PC-3 (cell line): ENCODE measurements around the gene PRSS27. TPM values are rescaled to one million over a fixed set of nuclear protein-coding genes. Genes with fewer than 3 reads are reported as not detected.

Source experiments
- ATAC-seq: fragments of 200-7000 bp; cut with Tn5 transposase; 2 replicates; pipeline ENCODE4 v1.9.1; 2020; ENCODE audit warnings: mild to moderate bottlenecking, moderate library complexity
- BruUV-seq: library from RNA; stranded (reverse); fragments of 400-500 nt; replicated peaks from 2 replicates; lab custom pipeline; 2021; lab: Mats Ljungman, UMichigan
- CTCF ChIA-PET: fragments of 300-600 bp; sonication (Branson Sonifier 250); formaldehyde crosslinking; loops from one replicate; lab custom pipeline; 2022; ENCODE audit warnings: antibody characterized with exemption; lab: Charles Lee
- POLR2A ChIA-PET: fragments of 300-600 bp; sonication (Branson Sonifier 250); formaldehyde crosslinking; loops from one replicate; lab custom pipeline; 2022; ENCODE audit warnings: antibody characterized with exemption; ENCODE audit not compliant: unreplicated experiment; lab: Charles Lee
- DNase-seq: peaks from one replicate; pipeline ENCODE4 v3.0.0-alpha.2; 2015
- H2AFZ ChIP-seq: fragments of 300-600 bp; sonication (generic); 2 replicates; pipeline ENCODE4 v1.6.0; 2016; ENCODE audit warnings: antibody characterized with exemption, low read length
- H3F3A ChIP-seq: fragments of 300-600 bp; sonication (generic); one replicate; pipeline ENCODE4 v1.6.0; 2017; ENCODE audit warnings: antibody characterized with exemption, low read length, control low read depth, mild to moderate bottlenecking; ENCODE audit not compliant: unreplicated experiment
- H3K27ac ChIP-seq: fragments of 300-600 bp; sonication (generic); 2 replicates; pipeline ENCODE4 v1.5.1; 2016; ENCODE audit warnings: mild to moderate bottlenecking, low read length
- H3K27me3 ChIP-seq: fragments of 300-600 bp; sonication (generic); 2 replicates; pipeline ENCODE4 v1.6.1; 2016; ENCODE audit warnings: low read length, mixed read lengths
- H3K36me3 ChIP-seq: fragments of 300-600 bp; sonication (generic); 2 replicates; pipeline ENCODE4 v1.6.1; 2016; ENCODE audit warnings: low read depth, mixed run types, low read length, mixed read lengths
- H3K4me1 ChIP-seq: fragments of 300-600 bp; sonication (generic); 2 replicates; pipeline ENCODE4 v1.5.1; 2016; ENCODE audit warnings: low read length; ENCODE audit not compliant: insufficient read depth
- H3K4me2 ChIP-seq: fragments of 300-600 bp; sonication (generic); 2 replicates; pipeline ENCODE4 v1.6.0; 2016; ENCODE audit warnings: low read length
- H3K4me3 ChIP-seq: fragments of 300-600 bp; sonication (generic); 2 replicates; pipeline ENCODE4 v1.5.1; 2016; ENCODE audit warnings: mild to moderate bottlenecking, low read length, mixed read lengths
- H3K79me2 ChIP-seq: fragments of 300-600 bp; sonication (generic); 2 replicates; pipeline ENCODE4 v1.6.1; 2017; ENCODE audit warnings: low read length, mixed read lengths
- H3K9ac ChIP-seq: fragments of 300-600 bp; sonication (generic); 2 replicates; pipeline ENCODE4 v1.6.0; 2016; ENCODE audit warnings: mild to moderate bottlenecking, low read length
- H3K9me2 ChIP-seq: fragments of 300-600 bp; sonication (generic); replicated peaks from 2 replicates; pipeline ENCODE4 v1.6.1; 2016; ENCODE audit warnings: mixed run types, low read length, mixed read lengths
- H3K9me3 ChIP-seq: fragments of 300-600 bp; sonication (generic); 2 replicates; pipeline ENCODE4 v1.6.1; 2016; ENCODE audit warnings: low read length, mixed read lengths
- H4K20me1 ChIP-seq: fragments of 300-600 bp; sonication (generic); 2 replicates; pipeline ENCODE4 v1.6.1; 2016; ENCODE audit warnings: low read length, mixed read lengths
- EZH2 ChIP-seq: fragments of 300-600 bp; sonication (generic); IDR thresholded peaks from one replicate; pipeline ENCODE4 v1.6.1; 2017; ENCODE audit warnings: antibody characterized with exemption, mild to moderate bottlenecking, low read length; ENCODE audit not compliant: unreplicated experiment
- EZH2phosphoT487 ChIP-seq: fragments of 300-600 bp; sonication (generic); IDR thresholded peaks from 2 replicates; pipeline ENCODE4 v1.6.1; 2018; ENCODE audit warnings: mild to moderate bottlenecking, antibody characterized with exemption, low read length, borderline replicate concordance
- intact Hi-C: fragments of 100-400 bp; cut with micrococcal nuclease; formaldehyde crosslinking; loops from 2 replicates; pipeline ENCODE4 v1.9.0; 2023
- total RNA-seq: library from RNA; depleted of rRNA; stranded (reverse); fragments of >200 nt; gene quantifications from 2 replicates; pipeline ENCODE4 v1.2.3, GENCODE V29; 2014
- TF ChIP-seq, protein P1 (sequence below): fragments of 300-600 bp; sonication (generic); conservative IDR thresholded peaks from 2 replicates; pipeline ENCODE4 v1.5.1; 2017; ENCODE audit warnings: antibody characterized with exemption, low read depth, mild to moderate bottlenecking, low read length

The PRSS27 gene
- total RNA-seq, 1 experiment from 2014 or later, result 1.2 TPM

DNA sequence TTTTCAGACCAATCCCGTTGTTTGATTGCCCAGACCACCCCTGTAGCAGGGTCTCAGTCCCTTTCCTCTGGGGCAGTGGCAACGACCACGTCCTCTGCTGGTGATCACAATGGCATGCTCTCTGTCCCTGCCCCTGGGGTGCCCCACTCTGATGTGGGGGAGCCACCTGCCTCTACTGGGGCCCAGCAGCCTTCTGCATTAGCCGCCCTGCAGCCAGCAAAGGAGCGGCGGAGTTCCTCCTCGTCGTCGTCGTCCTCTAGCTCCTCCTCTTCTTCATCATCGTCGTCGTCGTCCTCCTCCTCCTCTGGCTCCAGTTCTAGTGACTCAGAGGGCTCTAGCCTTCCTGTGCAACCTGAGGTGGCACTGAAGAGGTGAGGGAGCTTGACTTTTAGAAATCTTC, 47.9 kb upstream of the PRSS27 start:
- DNase-seq (peak; percentile 21), ATAC-seq (no peak)
- ChIA-PET CTCF (no interaction called here), POLR2A (no interaction called here)
- TF ChIP-seq EZH2phosphoT487 (no peak), EZH2 (no peak)
- TF ChIP-seq, protein P1, sequence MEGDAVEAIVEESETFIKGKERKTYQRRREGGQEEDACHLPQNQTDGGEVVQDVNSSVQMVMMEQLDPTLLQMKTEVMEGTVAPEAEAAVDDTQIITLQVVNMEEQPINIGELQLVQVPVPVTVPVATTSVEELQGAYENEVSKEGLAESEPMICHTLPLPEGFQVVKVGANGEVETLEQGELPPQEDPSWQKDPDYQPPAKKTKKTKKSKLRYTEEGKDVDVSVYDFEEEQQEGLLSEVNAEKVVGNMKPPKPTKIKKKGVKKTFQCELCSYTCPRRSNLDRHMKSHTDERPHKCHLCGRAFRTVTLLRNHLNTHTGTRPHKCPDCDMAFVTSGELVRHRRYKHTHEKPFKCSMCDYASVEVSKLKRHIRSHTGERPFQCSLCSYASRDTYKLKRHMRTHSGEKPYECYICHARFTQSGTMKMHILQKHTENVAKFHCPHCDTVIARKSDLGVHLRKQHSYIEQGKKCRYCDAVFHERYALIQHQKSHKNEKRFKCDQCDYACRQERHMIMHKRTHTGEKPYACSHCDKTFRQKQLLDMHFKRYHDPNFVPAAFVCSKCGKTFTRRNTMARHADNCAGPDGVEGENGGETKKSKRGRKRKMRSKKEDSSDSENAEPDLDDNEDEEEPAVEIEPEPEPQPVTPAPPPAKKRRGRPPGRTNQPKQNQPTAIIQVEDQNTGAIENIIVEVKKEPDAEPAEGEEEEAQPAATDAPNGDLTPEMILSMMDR, result no peak
- H3K9me3 ChIP-seq, result no peaks in the 10 kb centered on the region
- H3K36me3 ChIP-seq, result peaks cover 70% of the 10 kb centered on the region
- no TSS peak for BruUV-seq
- no peak overlapping the region for H2AFZ ChIP-seq
- H3K27ac ChIP-seq, result no peak overlapping the region
- H3K79me2 ChIP-seq, result peaks cover 50% of the 10 kb centered on the region
- no peak overlapping the region for H3K4me2 ChIP-seq
- no peak overlapping the region for H3K9ac ChIP-seq
- H3K27me3 ChIP-seq, result no peaks in the 10 kb centered on the region
- no peaks in the 10 kb centered on the region for H3F3A ChIP-seq
- peaks cover 36% of the 10 kb centered on the region; the same call in 1 of the 2 replicates for H4K20me1 ChIP-seq
- no peaks in the 10 kb centered on the region for H3K9me2 ChIP-seq
- H3K4me1 ChIP-seq, result peaks cover 2% of the 10 kb centered on the region; the same call in 1 of the 2 replicates
- H3K4me3 ChIP-seq, result no peak overlapping the region
- intact Hi-C loops, result no loop called here

DNA sequence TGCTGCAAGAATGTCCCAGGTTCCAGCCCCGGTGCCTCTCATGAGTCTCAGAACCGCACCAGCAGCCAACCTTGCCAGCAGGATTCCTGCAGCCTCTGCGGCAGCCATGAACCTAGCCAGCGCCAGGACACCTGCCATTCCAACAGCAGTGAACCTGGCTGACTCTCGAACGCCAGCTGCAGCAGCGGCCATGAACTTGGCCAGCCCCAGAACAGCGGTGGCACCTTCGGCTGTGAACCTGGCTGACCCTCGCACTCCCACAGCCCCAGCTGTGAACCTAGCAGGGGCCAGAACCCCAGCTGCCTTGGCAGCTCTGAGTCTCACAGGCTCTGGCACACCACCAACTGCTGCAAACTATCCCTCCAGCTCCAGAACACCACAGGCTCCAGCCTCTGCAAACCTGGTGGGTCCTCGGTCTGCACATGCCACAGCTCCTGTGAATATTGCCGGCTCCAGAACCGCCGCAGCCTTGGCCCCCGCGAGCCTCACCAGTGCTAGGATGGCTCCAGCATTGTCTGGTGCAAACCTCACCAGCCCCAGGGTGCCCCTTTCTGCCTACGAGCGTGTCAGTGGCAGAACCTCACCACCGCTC, 47.2 kb upstream of the PRSS27 start:
- Histone ChIP-seq H3F3A (no peaks in the 10 kb centered on the region), H3K27me3 (no peaks in the 10 kb centered on the region), H3K9ac (no peak overlapping the region), H3K79me2 (peaks cover 56% of the 10 kb centered on the region), H3K4me1 (no peaks in the 10 kb centered on the region), H3K36me3 (peaks cover 76% of the 10 kb centered on the region), H3K9me3 (no peaks in the 10 kb centered on the region), H4K20me1 (peaks cover 36% of the 10 kb centered on the region; the same call in 1 of the 2 replicates), H2AFZ (no peak overlapping the region), H3K9me2 (no peaks in the 10 kb centered on the region), H3K4me3 (no peak overlapping the region), H3K4me2 (no peak overlapping the region), H3K27ac (no peak overlapping the region)
- CTCF ChIA-PET, result no interaction called here
- TF ChIP-seq EZH2, result no peak
- no peak for ATAC-seq
- DNase-seq, result no peak
- POLR2A ChIA-PET, result no interaction called here
- BruUV-seq, result no TSS peak
- intact Hi-C loops, result no loop called here

DNA sequence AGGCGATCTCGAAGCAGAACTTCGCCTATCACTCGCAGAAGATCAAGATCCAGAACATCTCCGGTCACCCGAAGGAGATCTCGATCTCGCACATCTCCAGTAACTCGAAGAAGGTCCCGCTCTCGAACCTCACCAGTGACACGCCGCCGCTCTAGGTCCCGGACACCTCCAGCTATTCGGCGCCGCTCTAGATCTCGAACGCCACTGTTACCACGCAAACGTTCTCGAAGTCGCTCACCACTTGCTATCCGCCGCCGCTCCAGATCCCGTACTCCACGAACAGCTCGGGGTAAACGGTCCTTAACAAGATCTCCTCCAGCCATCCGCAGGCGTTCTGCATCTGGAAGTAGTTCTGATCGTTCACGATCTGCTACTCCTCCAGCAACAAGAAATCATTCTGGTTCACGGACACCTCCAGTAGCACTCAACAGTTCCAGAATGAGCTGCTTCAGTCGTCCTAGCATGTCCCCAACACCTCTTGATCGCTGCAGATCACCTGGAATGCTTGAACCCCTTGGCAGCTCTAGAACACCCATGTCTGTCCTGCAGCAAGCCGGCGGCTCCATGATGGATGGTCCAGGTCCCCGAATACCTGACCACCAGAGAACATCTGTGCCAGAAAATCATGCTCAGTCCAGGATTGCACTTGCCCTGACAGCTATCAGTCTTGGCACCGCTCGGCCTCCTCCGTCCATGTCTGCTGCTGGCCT, 46.6 kb upstream of the PRSS27 start:
- Histone ChIP-seq H3K4me2 (no peak overlapping the region), H3K9me3 (no peaks in the 10 kb centered on the region), H3K4me1 (no peaks in the 10 kb centered on the region), H3F3A (no peaks in the 10 kb centered on the region), H3K36me3 (peaks cover 81% of the 10 kb centered on the region), H3K4me3 (no peak overlapping the region), H3K27me3 (no peaks in the 10 kb centered on the region), H3K79me2 (peaks cover 63% of the 10 kb centered on the region), H4K20me1 (peaks cover 36% of the 10 kb centered on the region; the same call in 1 of the 2 replicates), H3K27ac (no peak overlapping the region), H3K9me2 (no peaks in the 10 kb centered on the region), H3K9ac (no peak overlapping the region), H2AFZ (no peak overlapping the region)
- BruUV-seq, result no TSS peak
- ChIA-PET POLR2A (no interaction called here), CTCF (no interaction called here)
- intact Hi-C loops, result no loop called here
- DNase-seq (no peak), ATAC-seq (no peak)
- TF ChIP-seq, protein P1, result no peak
- no peak for TF ChIP-seq EZH2
- no peak for TF ChIP-seq EZH2phosphoT487
